Measurements from ENCODE around the gene PDE1C.

The PDE1C gene

DNA sequence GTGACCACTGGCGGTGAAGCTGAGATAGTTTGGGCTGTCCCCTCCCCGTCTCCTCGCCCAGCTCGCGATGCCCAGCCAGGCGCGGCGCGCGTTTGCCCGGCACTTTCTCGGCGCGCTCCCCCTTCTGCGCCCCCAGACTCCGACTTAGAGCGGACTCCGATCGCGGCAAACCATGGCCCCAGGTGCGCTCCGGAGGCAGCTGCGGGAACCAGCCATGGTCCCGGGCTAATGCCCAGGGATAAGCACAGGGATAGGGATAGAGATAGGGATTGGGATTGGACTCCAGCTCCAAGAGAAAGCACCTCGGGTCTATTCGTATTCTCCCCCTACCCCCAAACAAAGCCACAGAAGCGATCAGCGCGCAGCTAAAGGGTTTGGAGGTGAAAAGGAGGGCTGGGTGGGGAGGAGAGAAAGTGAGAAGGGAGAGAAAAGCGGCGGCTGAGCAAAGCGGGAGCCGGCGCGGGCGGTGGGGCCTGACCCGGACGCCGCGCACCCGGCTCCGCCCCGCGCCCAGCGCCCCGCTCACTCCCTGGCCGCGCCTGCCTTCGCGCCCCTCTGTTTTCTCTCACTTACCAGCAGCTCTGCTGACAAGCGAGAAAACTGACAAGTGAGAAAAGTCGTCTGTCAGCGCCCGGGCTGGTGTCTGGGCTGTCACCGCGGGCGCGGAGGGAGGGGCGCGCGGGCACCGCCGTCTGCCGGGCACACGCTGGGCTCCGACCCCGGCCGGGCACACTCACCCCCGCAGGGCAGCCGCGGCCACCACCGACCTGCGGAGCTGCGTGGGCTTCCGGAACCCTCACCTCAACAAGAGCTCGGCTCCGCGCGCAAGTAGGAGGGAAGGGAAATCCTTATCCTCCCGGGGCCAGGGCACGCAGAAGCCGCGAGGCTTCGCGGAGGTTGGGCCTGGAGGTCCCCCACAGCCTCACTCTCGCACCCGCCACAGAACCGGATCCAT lies at the start of gene PDE1C:
PDE1C (minus strand) TSS at position 2 of the 955 bp plus-strand sequence.
- DNase-seq (ENCODE audit: extremely low spot score), result no peak

DNA sequence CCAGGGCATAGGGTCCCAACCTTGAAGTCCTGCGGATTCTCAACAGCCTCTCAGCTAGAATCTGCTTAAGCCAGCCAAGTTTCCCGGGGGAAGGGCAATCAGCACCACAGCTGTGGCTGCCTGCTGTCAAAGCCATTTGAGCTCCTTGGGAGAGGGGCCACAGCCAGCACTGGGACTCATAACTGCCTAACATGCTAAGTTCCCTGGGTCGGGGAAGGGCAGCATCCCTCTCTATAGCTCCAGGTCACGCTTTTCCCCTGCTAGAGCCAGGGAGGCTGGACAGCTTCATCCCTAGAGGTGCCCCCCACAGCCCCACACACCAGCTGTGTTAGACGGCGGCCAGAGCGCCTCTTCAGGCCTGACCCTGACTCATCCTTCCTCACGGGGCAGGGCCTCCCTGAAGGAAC lies 49.6 kb upstream of the PDE1C start:
- ChIA-PET POLR2A (no interaction called here), CTCF (no interaction called here)
- DNase-seq (ENCODE audit: extremely low spot score), result no peak
- TF ChIP-seq BHLHE40 (IDR thresholded peaks at IDR 0.05; ENCODE audit: borderline replicate concordance) (no peak), ZNF384 (IDR thresholded peaks at IDR 0.05) (no peak), FOXM1 (IDR thresholded peaks at IDR 0.05; ENCODE audit: borderline replicate concordance) (no peak), SP1 (IDR thresholded peaks at IDR 0.05) (no peak), NFRKB (IDR thresholded peaks at IDR 0.05) (no peak), FOXK2 (IDR thresholded peaks at IDR 0.05) (no peak), ELF4 (IDR thresholded peaks at IDR 0.05) (no peak), SUZ12 (IDR thresholded peaks at IDR 0.05) (no peak)

More for the DNA sequence above, at the start of gene PDE1C:
- TF ChIP-seq TARDBP (IDR thresholded peaks at IDR 0.05) (no peak), ELF4 (IDR thresholded peaks at IDR 0.05) (no peak), FOXK2 (IDR thresholded peaks at IDR 0.05) (no peak), HDGF (IDR thresholded peaks at IDR 0.05; ENCODE audit: borderline replicate concordance) (no peak), CTBP1 (IDR thresholded peaks at IDR 0.05; ENCODE audit: borderline replicate concordance) (no peak), BHLHE40 (IDR thresholded peaks at IDR 0.05; ENCODE audit: borderline replicate concordance) (no peak), ARNT (IDR thresholded peaks at IDR 0.05) (no peak), LEF1 (IDR thresholded peaks at IDR 0.05; ENCODE audit: borderline replicate concordance) (no peak), SUZ12 (IDR thresholded peaks at IDR 0.05) (no peak), ZNF384 (IDR thresholded peaks at IDR 0.05) (no peak), FOXA1 (IDR thresholded peaks at IDR 0.05) (no peak), NFRKB (IDR thresholded peaks at IDR 0.05) (no peak), FOXM1 (IDR thresholded peaks at IDR 0.05; ENCODE audit: borderline replicate concordance) (no peak), L3MBTL2 (conservative IDR thresholded peaks at IDR 0.05) (no peak), SP1 (IDR thresholded peaks at IDR 0.05) (no peak)
- TF ChIP-seq, protein P1, sequence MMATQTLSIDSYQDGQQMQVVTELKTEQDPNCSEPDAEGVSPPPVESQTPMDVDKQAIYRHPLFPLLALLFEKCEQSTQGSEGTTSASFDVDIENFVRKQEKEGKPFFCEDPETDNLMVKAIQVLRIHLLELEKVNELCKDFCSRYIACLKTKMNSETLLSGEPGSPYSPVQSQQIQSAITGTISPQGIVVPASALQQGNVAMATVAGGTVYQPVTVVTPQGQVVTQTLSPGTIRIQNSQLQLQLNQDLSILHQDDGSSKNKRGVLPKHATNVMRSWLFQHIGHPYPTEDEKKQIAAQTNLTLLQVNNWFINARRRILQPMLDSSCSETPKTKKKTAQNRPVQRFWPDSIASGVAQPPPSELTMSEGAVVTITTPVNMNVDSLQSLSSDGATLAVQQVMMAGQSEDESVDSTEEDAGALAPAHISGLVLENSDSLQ (IDR thresholded peaks at IDR 0.05), result no peak
- ChIA-PET POLR2A (no interaction called here), CTCF (interaction anchor here (0.6 kb wide), 1 partner anchor 11 kb away, joined by 3 read pairs; no protein-coding TSS in a partner anchor)

DNA sequence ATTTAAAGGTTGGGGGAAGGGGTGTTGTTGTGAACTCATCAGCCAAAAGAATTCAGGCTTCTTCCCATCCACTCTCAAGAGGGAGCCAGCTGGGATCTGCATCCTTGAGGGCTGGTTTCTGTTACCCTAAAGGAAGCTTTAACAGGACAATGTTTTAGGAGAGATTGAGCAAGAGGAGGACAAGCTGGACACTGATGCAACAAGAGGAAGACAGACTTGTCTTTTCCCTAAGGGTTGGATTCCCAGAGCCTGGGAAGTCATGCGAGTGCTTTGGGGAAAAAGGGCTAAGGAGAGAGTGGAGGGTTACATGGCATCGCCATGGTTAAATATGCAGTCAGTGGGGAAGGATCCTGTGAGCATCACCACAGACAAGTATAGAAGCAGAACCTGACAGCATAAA lies 47.6 kb upstream of the PDE1C start:
- CTCF ChIA-PET, result no interaction called here
- DNase-seq (ENCODE audit: extremely low spot score), result no peak
- POLR2A ChIA-PET, result no interaction called here
- no peak for TF ChIP-seq L3MBTL2 (conservative IDR thresholded peaks at IDR 0.05)

DNA sequence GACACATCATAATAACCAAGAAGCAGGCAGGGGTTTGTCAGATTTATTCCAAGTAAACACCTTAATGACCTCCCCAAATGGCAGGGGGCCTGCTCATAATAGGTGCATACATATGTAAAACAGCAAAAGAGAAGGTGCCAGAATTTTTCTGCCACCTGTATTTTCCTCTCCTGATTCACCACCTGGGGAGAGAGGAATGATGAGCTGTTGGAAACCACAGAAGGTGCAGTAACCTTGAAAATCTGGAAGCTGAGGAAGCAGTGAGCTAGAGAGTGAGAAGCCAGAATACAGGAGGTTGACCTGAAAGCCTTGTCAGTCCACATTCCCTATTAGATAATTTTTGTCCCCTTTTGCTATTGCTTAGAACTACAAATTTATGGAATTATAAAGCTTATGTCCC lies 46.2 kb upstream of the PDE1C start:
- DNase-seq (ENCODE audit: extremely low spot score), result no peak
- ChIA-PET CTCF (no interaction called here), POLR2A (no interaction called here)
- TF ChIP-seq CTBP1 (IDR thresholded peaks at IDR 0.05; ENCODE audit: borderline replicate concordance), result no peak
- no peak for TF ChIP-seq ELF4 (IDR thresholded peaks at IDR 0.05)
- no peak for TF ChIP-seq SUZ12 (IDR thresholded peaks at IDR 0.05)
- no peak for TF ChIP-seq SP1 (IDR thresholded peaks at IDR 0.05)

DNA sequence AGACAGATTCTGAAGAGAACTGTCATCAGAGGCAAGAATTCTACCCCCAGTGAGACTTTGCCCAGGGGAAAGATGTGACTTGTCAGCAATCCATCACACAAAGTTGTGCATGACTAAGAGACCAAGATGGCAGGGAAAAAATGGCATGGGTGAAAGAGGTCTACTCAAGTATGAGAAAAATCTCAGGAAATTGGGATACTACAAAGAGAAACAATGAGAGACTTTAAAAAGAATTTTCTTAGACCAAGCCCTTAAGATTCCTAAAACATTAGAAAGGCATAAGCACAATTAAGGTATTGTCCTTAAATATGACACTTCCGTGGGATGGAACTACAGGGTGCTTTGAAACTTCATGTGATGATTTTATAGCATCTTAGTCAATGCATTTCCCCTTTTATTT lies 45.6 kb upstream of the PDE1C start:
- ChIA-PET CTCF (no interaction called here), POLR2A (no interaction called here)
- DNase-seq (ENCODE audit: extremely low spot score), result no peak
- TF ChIP-seq FOXM1 (IDR thresholded peaks at IDR 0.05; ENCODE audit: borderline replicate concordance) (no peak), SUZ12 (IDR thresholded peaks at IDR 0.05) (no peak), NFRKB (IDR thresholded peaks at IDR 0.05) (no peak), HDGF (IDR thresholded peaks at IDR 0.05; ENCODE audit: borderline replicate concordance) (no peak), ARNT (IDR thresholded peaks at IDR 0.05) (no peak), SP1 (IDR thresholded peaks at IDR 0.05) (no peak), LEF1 (IDR thresholded peaks at IDR 0.05; ENCODE audit: borderline replicate concordance) (no peak), ELF4 (IDR thresholded peaks at IDR 0.05) (no peak), BHLHE40 (IDR thresholded peaks at IDR 0.05; ENCODE audit: borderline replicate concordance) (no peak), CTBP1 (IDR thresholded peaks at IDR 0.05; ENCODE audit: borderline replicate concordance) (no peak), FOXA1 (IDR thresholded peaks at IDR 0.05) (no peak), TARDBP (IDR thresholded peaks at IDR 0.05) (no peak), FOXK2 (IDR thresholded peaks at IDR 0.05) (no peak)
- TF ChIP-seq, protein P1 (IDR thresholded peaks at IDR 0.05), result no peak

DNA sequence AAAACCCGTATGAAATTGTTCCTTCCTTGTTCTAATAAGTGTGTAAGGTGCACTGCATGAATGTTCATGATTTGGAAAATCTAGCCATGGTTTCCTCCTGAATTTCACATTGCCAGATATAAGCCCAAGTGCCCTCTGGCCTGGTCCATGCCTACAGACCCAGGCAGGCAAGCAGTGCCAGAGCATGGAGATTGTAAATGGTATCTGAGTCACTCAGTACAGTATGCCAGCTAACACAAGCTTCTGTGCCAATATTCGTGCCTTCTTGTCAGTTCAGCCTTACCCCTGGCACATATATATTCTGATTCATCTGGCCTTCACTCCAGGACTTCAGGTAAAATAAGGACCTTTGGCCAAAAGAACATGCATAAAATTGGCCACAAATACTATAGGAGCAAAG lies 38.4 kb upstream of the PDE1C start:
- ChIA-PET CTCF (no interaction called here), POLR2A (no interaction called here)
- no peak for DNase-seq (ENCODE audit: extremely low spot score)
- TF ChIP-seq HDGF (IDR thresholded peaks at IDR 0.05; ENCODE audit: borderline replicate concordance) (no peak), L3MBTL2 (conservative IDR thresholded peaks at IDR 0.05) (no peak), FOXA1 (IDR thresholded peaks at IDR 0.05) (no peak), FOXK2 (IDR thresholded peaks at IDR 0.05) (no peak), SUZ12 (IDR thresholded peaks at IDR 0.05) (no peak), ELF4 (IDR thresholded peaks at IDR 0.05) (no peak), ZNF384 (IDR thresholded peaks at IDR 0.05) (no peak), ARNT (IDR thresholded peaks at IDR 0.05) (no peak), CTBP1 (IDR thresholded peaks at IDR 0.05; ENCODE audit: borderline replicate concordance) (no peak), SP1 (IDR thresholded peaks at IDR 0.05) (no peak), NFRKB (IDR thresholded peaks at IDR 0.05) (no peak)
- TF ChIP-seq, protein P1 (IDR thresholded peaks at IDR 0.05), result no peak
